HG03354 (cell line): ENCODE data around the gene NLRC3.

Source experiments
- ATAC-seq: cut with Tn5 transposase; IDR thresholded peaks from one replicate; pipeline ENCODE4 v1.9.1; 2021; ENCODE audit warnings: mild to moderate bottlenecking; ENCODE audit not compliant: unreplicated experiment, poor library complexity, severe bottlenecking

NLRC3 gene

GRCh38 chr16:3599922-3600321 lies 22.7 kb upstream of the NLRC3 start:
- ATAC-seq = no peak

- ATAC-seq = no peak
Measured at GRCh38 chr16:3599121-3599520, 21.9 kb upstream of the NLRC3 start.

- ATAC-seq = no peak
Measured at GRCh38 chr16:3598236-3598635, 21.0 kb upstream of the NLRC3 start.

GRCh38 chr16:3597676-3598075 lies 20.5 kb upstream of the NLRC3 start:
- no peak for ATAC-seq

- ATAC-seq = no peak
Measured at GRCh38 chr16:3597226-3597625, 20.0 kb upstream of the NLRC3 start.

- ATAC-seq = no peak
Measured at GRCh38 chr16:3596101-3596861, 19.1 kb upstream of the NLRC3 start.

- ATAC-seq = no peak
Measured at GRCh38 chr16:3595521-3596021, 18.4 kb upstream of the NLRC3 start.

GRCh38 chr16:3595110-3595486 lies 17.9 kb upstream of the NLRC3 start:
- ATAC-seq = no peak

- ATAC-seq = no peak
Measured at GRCh38 chr16:3594316-3595109, 17.3 kb upstream of the NLRC3 start.

GRCh38 chr16:3592559-3592958 lies 15.4 kb upstream of the NLRC3 start:
- no peak for ATAC-seq

GRCh38 chr16:3591991-3592390 lies 14.8 kb upstream of the NLRC3 start:
- ATAC-seq = no peak

- no peak for ATAC-seq
Measured at GRCh38 chr16:3591436-3591803, 14.2 kb upstream of the NLRC3 start.

- ATAC-seq = no peak
Measured at GRCh38 chr16:3590736-3591435, 13.7 kb upstream of the NLRC3 start.

- no peak for ATAC-seq
Measured at GRCh38 chr16:3589991-3590701, 12.9 kb upstream of the NLRC3 start.

GRCh38 chr16:3589441-3589921 lies 12.3 kb upstream of the NLRC3 start:
- no peak for ATAC-seq

- ATAC-seq = no peak
Measured at GRCh38 chr16:3589001-3589400, 11.8 kb upstream of the NLRC3 start.

GRCh38 chr16:3587547-3588110 lies 10.4 kb upstream of the NLRC3 start:
- peak; percentile 75 for ATAC-seq

GRCh38 chr16:3584412-3584811 lies 7.2 kb upstream of the NLRC3 start:
- ATAC-seq = no peak

- ATAC-seq = no peak
Measured at GRCh38 chr16:3583303-3584038, 6.3 kb upstream of the NLRC3 start.
